Measurements from ENCODE around the gene ZNF576.

The ZNF576 gene

DNA sequence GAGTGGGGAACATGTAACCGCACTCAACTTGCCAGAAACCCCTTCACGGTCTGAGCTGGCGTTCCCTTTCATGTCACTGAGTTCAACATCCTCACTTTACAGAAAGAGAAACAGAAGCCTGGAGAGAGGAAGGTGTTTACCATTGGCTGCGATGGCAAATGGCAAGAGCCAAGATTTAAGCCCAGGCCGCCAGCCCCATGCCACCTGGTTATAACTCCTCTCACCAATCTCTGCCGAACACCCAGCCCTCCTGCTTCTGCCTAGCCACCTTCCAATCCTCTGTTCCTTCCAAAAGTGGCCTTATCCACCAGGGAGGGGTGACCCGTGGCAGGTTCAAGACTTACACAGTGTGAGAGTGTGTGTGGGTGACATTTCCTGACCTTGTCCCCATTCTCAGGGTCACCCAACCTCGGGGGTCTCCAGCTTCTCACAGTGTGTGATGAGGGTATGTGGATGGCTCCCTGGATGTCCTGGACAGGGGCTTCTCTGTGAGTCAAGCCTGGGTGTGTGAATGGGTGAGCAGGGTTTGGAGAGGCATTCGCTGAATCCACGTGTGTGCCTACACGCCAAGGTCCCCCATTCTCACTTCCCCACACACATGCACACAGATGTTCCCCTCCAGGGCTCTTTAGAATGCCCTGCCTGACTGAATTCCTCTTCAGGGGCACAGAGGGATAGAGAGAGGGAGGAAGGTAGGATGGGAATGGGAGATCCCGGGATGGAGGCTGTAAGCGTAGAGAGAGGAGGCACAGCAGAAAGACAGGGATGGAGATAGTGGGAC, 42.0 kb downstream of the ZNF576 start:
- POLR2A ChIA-PET, result no interaction called here
- CTCF ChIA-PET, result no interaction called here
- no peak for DNase-seq (ENCODE audit: extremely low spot score)

DNA sequence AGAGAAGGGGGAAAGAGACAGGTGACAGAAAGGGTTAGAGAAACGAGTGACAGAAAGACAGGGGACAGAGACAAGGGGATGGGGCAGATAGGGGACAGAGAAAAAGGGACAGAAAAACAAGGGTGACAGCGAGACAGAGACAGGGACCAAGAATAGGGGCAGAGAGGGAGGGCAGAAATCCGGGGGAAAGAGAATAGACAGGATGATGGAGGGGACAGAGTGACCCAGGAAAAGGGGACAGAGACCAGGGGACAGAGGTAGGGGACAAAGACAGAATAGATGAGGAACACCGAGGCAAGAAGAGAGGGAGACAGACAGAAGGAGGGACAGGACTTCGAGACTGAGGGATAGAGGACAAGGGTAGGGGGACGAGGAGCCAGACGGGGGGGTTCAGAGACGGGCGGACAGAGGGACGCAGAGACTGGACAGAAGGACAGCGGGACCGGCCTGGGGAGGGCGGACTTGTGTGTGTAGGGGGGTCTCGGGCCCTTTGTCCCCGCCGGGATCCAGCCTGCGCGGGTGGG, 42.7 kb downstream of the ZNF576 start:
- no peak for DNase-seq (ENCODE audit: extremely low spot score)
- TF ChIP-seq ELF4 (IDR thresholded peaks at IDR 0.05), result no peak
- no peak for TF ChIP-seq NFRKB (IDR thresholded peaks at IDR 0.05)
- no peak for TF ChIP-seq TARDBP (IDR thresholded peaks at IDR 0.05)
- no peak for TF ChIP-seq SP1 (IDR thresholded peaks at IDR 0.05)
- TF ChIP-seq HDGF (IDR thresholded peaks at IDR 0.05; ENCODE audit: borderline replicate concordance), result no peak
- no peak for TF ChIP-seq FOXA1 (IDR thresholded peaks at IDR 0.05)
- TF ChIP-seq, protein P1, sequence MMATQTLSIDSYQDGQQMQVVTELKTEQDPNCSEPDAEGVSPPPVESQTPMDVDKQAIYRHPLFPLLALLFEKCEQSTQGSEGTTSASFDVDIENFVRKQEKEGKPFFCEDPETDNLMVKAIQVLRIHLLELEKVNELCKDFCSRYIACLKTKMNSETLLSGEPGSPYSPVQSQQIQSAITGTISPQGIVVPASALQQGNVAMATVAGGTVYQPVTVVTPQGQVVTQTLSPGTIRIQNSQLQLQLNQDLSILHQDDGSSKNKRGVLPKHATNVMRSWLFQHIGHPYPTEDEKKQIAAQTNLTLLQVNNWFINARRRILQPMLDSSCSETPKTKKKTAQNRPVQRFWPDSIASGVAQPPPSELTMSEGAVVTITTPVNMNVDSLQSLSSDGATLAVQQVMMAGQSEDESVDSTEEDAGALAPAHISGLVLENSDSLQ (IDR thresholded peaks at IDR 0.05), result no peak
- TF ChIP-seq CTBP1 (IDR thresholded peaks at IDR 0.05; ENCODE audit: borderline replicate concordance), result no peak
- TF ChIP-seq BHLHE40 (IDR thresholded peaks at IDR 0.05; ENCODE audit: borderline replicate concordance), result no peak
- no peak for TF ChIP-seq SUZ12 (IDR thresholded peaks at IDR 0.05)
- TF ChIP-seq L3MBTL2 (conservative IDR thresholded peaks at IDR 0.05), result no peak
- no peak for TF ChIP-seq ARNT (IDR thresholded peaks at IDR 0.05)
- TF ChIP-seq FOXK2 (IDR thresholded peaks at IDR 0.05), result no peak
- TF ChIP-seq LEF1 (IDR thresholded peaks at IDR 0.05; ENCODE audit: borderline replicate concordance), result no peak
- CTCF ChIA-PET, result no interaction called here
- POLR2A ChIA-PET, result no interaction called here

More for the DNA sequence above, 42.0 kb downstream of the ZNF576 start:
- no peak for TF ChIP-seq NFRKB (IDR thresholded peaks at IDR 0.05)
- no peak for TF ChIP-seq ELF4 (IDR thresholded peaks at IDR 0.05)
- no peak for TF ChIP-seq HDGF (IDR thresholded peaks at IDR 0.05; ENCODE audit: borderline replicate concordance)
- no peak for TF ChIP-seq FOXA1 (IDR thresholded peaks at IDR 0.05)
- TF ChIP-seq L3MBTL2 (conservative IDR thresholded peaks at IDR 0.05), result no peak
- TF ChIP-seq FOXM1 (IDR thresholded peaks at IDR 0.05; ENCODE audit: borderline replicate concordance), result no peak
- TF ChIP-seq TARDBP (IDR thresholded peaks at IDR 0.05), result no peak
- TF ChIP-seq LEF1 (IDR thresholded peaks at IDR 0.05; ENCODE audit: borderline replicate concordance), result no peak
- no peak for TF ChIP-seq SUZ12 (IDR thresholded peaks at IDR 0.05)
- TF ChIP-seq, protein P1 (IDR thresholded peaks at IDR 0.05), result no peak
- no peak for TF ChIP-seq SP1 (IDR thresholded peaks at IDR 0.05)
- no peak for TF ChIP-seq ARNT (IDR thresholded peaks at IDR 0.05)
- no peak for TF ChIP-seq CTBP1 (IDR thresholded peaks at IDR 0.05; ENCODE audit: borderline replicate concordance)
- no peak for TF ChIP-seq BHLHE40 (IDR thresholded peaks at IDR 0.05; ENCODE audit: borderline replicate concordance)
- TF ChIP-seq FOXK2 (IDR thresholded peaks at IDR 0.05), result no peak
- TF ChIP-seq ZNF384 (IDR thresholded peaks at IDR 0.05), result no peak

DNA sequence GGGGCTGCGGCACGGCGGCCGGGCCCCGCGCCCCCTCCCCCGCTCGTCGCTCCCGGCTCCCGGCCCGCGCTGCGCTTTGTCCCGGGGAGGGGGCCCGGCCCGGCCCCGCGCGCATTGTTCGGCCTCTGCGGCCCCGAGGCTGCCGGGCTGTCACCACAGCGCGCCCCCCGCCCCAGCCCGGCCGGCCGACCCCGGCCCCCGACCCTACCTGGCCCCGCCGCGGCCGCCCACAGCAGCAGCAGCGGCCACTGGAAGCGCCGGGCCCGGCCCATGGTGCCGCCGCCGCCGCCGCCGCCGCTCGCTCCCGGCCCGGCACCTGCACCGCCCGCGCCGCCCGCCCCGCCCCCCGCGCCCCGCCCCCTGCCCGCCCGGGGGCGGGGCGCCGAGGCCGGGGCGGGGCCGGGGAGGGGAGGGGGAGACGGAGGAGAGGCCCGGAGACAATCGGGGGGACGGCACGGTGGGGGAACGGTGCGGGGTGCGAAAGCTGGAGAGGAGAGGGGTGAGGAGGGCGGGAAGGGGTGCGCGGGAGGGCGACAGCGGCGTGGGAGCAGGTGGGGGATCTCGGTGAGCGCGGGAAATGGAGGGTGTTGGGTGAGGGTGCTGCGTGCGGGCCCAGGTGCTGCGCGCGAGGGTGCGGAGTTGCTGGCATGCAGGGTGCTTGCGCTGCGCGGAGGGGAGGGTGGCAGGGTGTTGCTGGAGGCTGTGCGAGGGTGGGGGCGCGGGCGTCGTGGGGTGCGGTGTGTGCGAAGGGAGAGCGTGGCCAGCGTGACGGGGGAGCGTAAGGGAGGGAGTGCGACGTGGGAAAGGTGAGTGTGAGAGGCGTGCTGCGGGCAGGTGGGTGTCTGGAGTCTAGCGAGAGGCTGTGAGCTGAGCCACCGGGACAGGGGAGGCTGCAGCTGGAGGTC, 43.4 kb downstream of the ZNF576 start, which contains the start of gene CADM4:
CADM4 (minus strand) TSS at position 332 of the 905 bp plus-strand sequence; CDS start at position 272, 60 bp downstream.
- ChIA-PET CTCF (no interaction called here), POLR2A (no interaction called here)
- TF ChIP-seq FOXM1 (IDR thresholded peaks at IDR 0.05; ENCODE audit: borderline replicate concordance) (no peak), TARDBP (IDR thresholded peaks at IDR 0.05) (no peak), LEF1 (IDR thresholded peaks at IDR 0.05; ENCODE audit: borderline replicate concordance) (no peak), ELF4 (IDR thresholded peaks at IDR 0.05) (no peak), L3MBTL2 (conservative IDR thresholded peaks at IDR 0.05) (peak; percentile 97), NFRKB (IDR thresholded peaks at IDR 0.05) (no peak), FOXK2 (IDR thresholded peaks at IDR 0.05) (no peak), ZNF384 (IDR thresholded peaks at IDR 0.05) (no peak)
- peak; percentile 72 for DNase-seq (ENCODE audit: extremely low spot score)

DNA sequence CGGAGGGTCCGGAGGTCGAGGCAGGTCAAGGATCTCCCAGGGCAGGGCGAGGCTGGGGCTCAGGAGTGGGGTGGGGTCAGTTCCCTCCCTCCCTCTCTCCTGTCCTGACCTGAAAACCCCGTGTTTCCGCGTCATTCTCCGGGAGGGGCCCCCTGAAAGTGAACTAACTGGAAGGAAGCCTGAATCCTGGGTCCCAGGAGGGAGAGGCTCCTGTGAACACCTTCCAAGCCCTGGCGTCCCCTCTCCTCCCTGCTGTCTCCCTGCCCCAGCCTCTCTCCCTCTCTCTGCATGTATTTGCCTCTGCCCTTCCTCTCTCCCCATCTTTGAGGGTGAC, 44.0 kb downstream of the ZNF576 start:
- ChIA-PET POLR2A (no interaction called here), CTCF (no interaction called here)
- TF ChIP-seq TARDBP (IDR thresholded peaks at IDR 0.05), result no peak
- TF ChIP-seq ARNT (IDR thresholded peaks at IDR 0.05), result no peak
- no peak for TF ChIP-seq BHLHE40 (IDR thresholded peaks at IDR 0.05; ENCODE audit: borderline replicate concordance)
- TF ChIP-seq ZNF384 (IDR thresholded peaks at IDR 0.05), result no peak
- TF ChIP-seq FOXA1 (IDR thresholded peaks at IDR 0.05), result no peak
- no peak for TF ChIP-seq FOXM1 (IDR thresholded peaks at IDR 0.05; ENCODE audit: borderline replicate concordance)
- TF ChIP-seq, protein P1 (IDR thresholded peaks at IDR 0.05), result no peak
- no peak for TF ChIP-seq FOXK2 (IDR thresholded peaks at IDR 0.05)
- TF ChIP-seq SUZ12 (IDR thresholded peaks at IDR 0.05), result no peak
- no peak for TF ChIP-seq L3MBTL2 (conservative IDR thresholded peaks at IDR 0.05)
- no peak for TF ChIP-seq NFRKB (IDR thresholded peaks at IDR 0.05)
- TF ChIP-seq HDGF (IDR thresholded peaks at IDR 0.05; ENCODE audit: borderline replicate concordance), result no peak
- TF ChIP-seq CTBP1 (IDR thresholded peaks at IDR 0.05; ENCODE audit: borderline replicate concordance), result no peak
- no peak for TF ChIP-seq ELF4 (IDR thresholded peaks at IDR 0.05)
- TF ChIP-seq LEF1 (IDR thresholded peaks at IDR 0.05; ENCODE audit: borderline replicate concordance), result no peak
- no peak for TF ChIP-seq SP1 (IDR thresholded peaks at IDR 0.05)
- DNase-seq (ENCODE audit: extremely low spot score), result no peak

DNA sequence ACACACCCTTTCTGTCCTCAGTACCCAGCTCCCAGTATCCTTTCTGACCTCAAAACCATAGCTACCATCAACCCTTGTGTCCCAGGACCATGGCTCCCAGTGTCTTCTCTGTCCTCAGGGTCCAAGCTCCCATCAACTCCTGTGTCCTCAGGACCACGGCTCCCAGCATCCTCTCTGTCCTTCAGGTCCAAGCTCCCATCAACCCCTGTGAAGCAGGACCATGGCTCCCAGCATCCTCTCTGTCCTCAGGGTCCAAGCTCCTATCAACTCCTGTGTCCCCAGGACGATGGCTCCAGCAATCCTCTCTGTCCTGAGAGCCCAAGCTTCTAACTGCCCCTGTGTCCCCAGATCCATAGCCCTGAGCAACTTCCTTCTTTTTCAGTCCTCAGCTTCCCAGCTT, 44.9 kb downstream of the ZNF576 start:
- POLR2A ChIA-PET, result no interaction called here
- TF ChIP-seq SP1 (IDR thresholded peaks at IDR 0.05), result no peak
- TF ChIP-seq ELF4 (IDR thresholded peaks at IDR 0.05), result no peak
- TF ChIP-seq ZNF384 (IDR thresholded peaks at IDR 0.05), result no peak
- no peak for TF ChIP-seq TARDBP (IDR thresholded peaks at IDR 0.05)
- no peak for TF ChIP-seq L3MBTL2 (conservative IDR thresholded peaks at IDR 0.05)
- TF ChIP-seq, protein P1 (IDR thresholded peaks at IDR 0.05), result no peak
- TF ChIP-seq LEF1 (IDR thresholded peaks at IDR 0.05; ENCODE audit: borderline replicate concordance), result no peak
- no peak for TF ChIP-seq HDGF (IDR thresholded peaks at IDR 0.05; ENCODE audit: borderline replicate concordance)
- DNase-seq (ENCODE audit: extremely low spot score), result no peak
- CTCF ChIA-PET, result interaction anchor here (0.9 kb wide), 2 partner anchors 15 to 47 kb away, joined by 3 to 5 read pairs; no protein-coding TSS in a partner anchor
